IMR-90 (cell line): Measurements from ENCODE around the gene ANGPT4. TPM values are rescaled to one million over a fixed set of nuclear protein-coding genes. Genes with fewer than 3 reads are reported as not detected.

ENCODE experiments used
- ATAC-seq: fragments of 200-7000 bp; cut with Tn5 transposase; 2 replicates; pipeline ENCODE4 v1.9.1; 2020; ENCODE audit warnings: low read depth, mild to moderate bottlenecking, moderate library complexity
- BruUV-seq: library from RNA; stranded (reverse); fragments of 400-500 nt; replicated peaks from 2 replicates; lab custom pipeline; 2021; lab: Mats Ljungman, UMichigan
- CTCF ChIA-PET: fragments of 300-600 bp; formaldehyde crosslinking; extraction: SDS; loops from one replicate; lab custom pipeline; 2021; ENCODE audit warnings: antibody characterized with exemption; lab: Yijun Ruan, JAX
- POLR2A ChIA-PET: fragments of 300-600 bp; sonication (Branson Sonifier 250); formaldehyde crosslinking; loops from one replicate; lab custom pipeline; 2022; ENCODE audit warnings: antibody characterized with exemption; ENCODE audit not compliant: unreplicated experiment; lab: Charles Lee
- DNase-seq: peaks from one replicate; pipeline ENCODE4 v3.0.0; 2013
- H2AFZ ChIP-seq: replicated peaks from 2 replicates; pipeline ENCODE3; 2013; ENCODE audit warnings: low read length, mild to moderate bottlenecking; ENCODE audit not compliant: poor library complexity
- H2AK5ac ChIP-seq: 2 replicates; pipeline ENCODE4 v1.6.1; 2013; ENCODE audit warnings: low read depth, low read length, inconsistent platforms
- H2AK9ac ChIP-seq: replicated peaks from 2 replicates; pipeline ENCODE3; 2013; ENCODE audit warnings: mild to moderate bottlenecking, low read depth, low read length, moderate library complexity; ENCODE audit not compliant: poor library complexity
- H2BK120ac ChIP-seq: 2 replicates; pipeline ENCODE4 v1.6.1; 2013; ENCODE audit warnings: low read depth, low read length, inconsistent platforms
- H2BK15ac ChIP-seq: 3 replicates; pipeline ENCODE4 v1.6.1; 2013; ENCODE audit warnings: low read depth, low read length, inconsistent platforms
- H2BK20ac ChIP-seq: 2 replicates; pipeline ENCODE4 v1.6.1; 2013; ENCODE audit warnings: low read depth, mild to moderate bottlenecking, inconsistent platforms, low read length, moderate library complexity
- H2BK5ac ChIP-seq: 2 replicates; pipeline ENCODE4 v1.6.1; 2013; ENCODE audit warnings: mild to moderate bottlenecking, low read depth, low read length, inconsistent platforms; ENCODE audit not compliant: poor library complexity, severe bottlenecking
- H3K14ac ChIP-seq: replicated peaks from 2 replicates; pipeline ENCODE4 v1.6.1; 2013; ENCODE audit warnings: low read depth, low read length, inconsistent platforms
- H3K18ac ChIP-seq: 2 replicates; pipeline ENCODE4 v1.6.1; 2013; ENCODE audit warnings: low read depth, low read length, control low read depth
- H3K23ac ChIP-seq: 2 replicates; pipeline ENCODE4 v1.6.1; 2013; ENCODE audit warnings: low read depth, low read length, inconsistent platforms
- H3K27ac ChIP-seq: 2 replicates; pipeline ENCODE4 v1.5.1; 2013; ENCODE audit warnings: mild to moderate bottlenecking, control low read depth, low read length; ENCODE audit not compliant: insufficient read depth
- H3K27me3 ChIP-seq: 2 replicates; pipeline ENCODE4 v1.6.1; 2013; ENCODE audit warnings: low read length; ENCODE audit not compliant: control insufficient read depth, insufficient read depth
- H3K36me3 ChIP-seq: 2 replicates; pipeline ENCODE4 v1.6.1; 2013; ENCODE audit warnings: low read length, mixed read lengths; ENCODE audit not compliant: control insufficient read depth, insufficient read depth
- H3K4ac ChIP-seq: 2 replicates; pipeline ENCODE4 v1.6.1; 2013; ENCODE audit warnings: low read depth, low read length, inconsistent platforms
- H3K4me1 ChIP-seq: 2 replicates; pipeline ENCODE4 v1.6.1; 2013; ENCODE audit warnings: low read length, mixed read lengths; ENCODE audit not compliant: control insufficient read depth, insufficient read depth
- H3K4me2 ChIP-seq: 2 replicates; pipeline ENCODE4 v1.6.1; 2013; ENCODE audit warnings: low read depth, mild to moderate bottlenecking, control low read depth, low read length, moderate library complexity
- H3K4me3 ChIP-seq: 2 replicates; pipeline ENCODE4 v1.5.1; 2013; ENCODE audit warnings: low read depth, mild to moderate bottlenecking, control low read depth, low read length, moderate library complexity; ENCODE audit not compliant: insufficient read depth
- H3K56ac ChIP-seq: 2 replicates; pipeline ENCODE4 v1.6.1; 2013; ENCODE audit warnings: low read length, inconsistent platforms; ENCODE audit not compliant: insufficient read depth; ENCODE audit errors: extremely low read depth
- H3K79me1 ChIP-seq, 2 experiments: 2 replicates each; pipeline ENCODE4 v1.6.1; 2013; ENCODE audit warnings: low read length in 2 of 2, inconsistent platforms in 1 of 2, low read depth in 1 of 2
- H3K9ac ChIP-seq: 2 replicates; pipeline ENCODE4 v1.6.1; 2013; ENCODE audit warnings: low read depth, low read length, control low read depth
- H3K9me1 ChIP-seq: 2 replicates; pipeline ENCODE4 v1.6.1; 2013; ENCODE audit warnings: low read length, inconsistent platforms; ENCODE audit not compliant: insufficient read depth
- H3K9me3 ChIP-seq: 2 replicates; pipeline ENCODE4 v1.6.1; 2013; ENCODE audit warnings: low read length; ENCODE audit not compliant: control insufficient read depth, insufficient read depth
- H4K20me1 ChIP-seq: 2 replicates; pipeline ENCODE4 v1.6.1; 2013; ENCODE audit warnings: low read length, inconsistent platforms; ENCODE audit not compliant: insufficient read depth
- H4K5ac ChIP-seq: 2 replicates; pipeline ENCODE4 v1.6.1; 2013; ENCODE audit warnings: mild to moderate bottlenecking, low read depth, low read length, control low read depth
- H4K8ac ChIP-seq, 2 experiments: 2 replicates each; pipeline ENCODE4 v1.6.1; 2013; ENCODE audit warnings: low read depth in 2 of 2, low read length in 2 of 2, control low read depth in 1 of 2, inconsistent platforms in 1 of 2
- H4K91ac ChIP-seq: 2 replicates; pipeline ENCODE4 v1.6.1; 2013; ENCODE audit warnings: low read depth, low read length, inconsistent platforms; ENCODE audit not compliant: insufficient read depth
- BHLHE40 ChIP-seq: fragments of 150-350 bp; IDR thresholded peaks from 2 replicates; pipeline ENCODE4 v1.6.1; 2016; ENCODE audit warnings: mild to moderate bottlenecking, low read depth, low read length
- CEBPB ChIP-seq: IDR thresholded peaks from 2 replicates; pipeline ENCODE4 v1.6.1; 2012; ENCODE audit warnings: low read depth, low read length, improper control_type of control experiment
- CHD1 ChIP-seq: IDR thresholded peaks from 2 replicates; pipeline ENCODE4 v1.6.1; 2012; ENCODE audit warnings: low read depth, low read length, improper control_type of control experiment
- FOS ChIP-seq: fragments of 150-350 bp; IDR thresholded peaks from 2 replicates; pipeline ENCODE4 v1.6.1; 2016; ENCODE audit warnings: low read depth, low read length
- MAFK ChIP-seq: IDR thresholded peaks from 2 replicates; pipeline ENCODE4 v1.6.1; 2012; ENCODE audit warnings: low read depth, low read length, improper control_type of control experiment
- MAZ ChIP-seq: IDR thresholded peaks from 2 replicates; pipeline ENCODE4 v1.6.1; 2012; ENCODE audit warnings: low read depth, mild to moderate bottlenecking, low read length, improper control_type of control experiment, moderate library complexity, borderline replicate concordance
- MXI1 ChIP-seq: IDR thresholded peaks from 2 replicates; pipeline ENCODE4 v1.6.1; 2012; ENCODE audit warnings: low read depth, mild to moderate bottlenecking, low read length, moderate library complexity, borderline replicate concordance
- POLR2A ChIP-seq: IDR thresholded peaks from 2 replicates; pipeline ENCODE4 v1.6.1; 2012; ENCODE audit warnings: mild to moderate bottlenecking, low read depth, low read length
- RAD21 ChIP-seq: IDR thresholded peaks from 2 replicates; pipeline ENCODE4 v1.6.1; 2012; ENCODE audit warnings: low read length, improper control_type of control experiment
- RCOR1 ChIP-seq: IDR thresholded peaks from 2 replicates; pipeline ENCODE4 v1.6.1; 2012; ENCODE audit warnings: mild to moderate bottlenecking, low read length, improper control_type of control experiment; ENCODE audit not compliant: insufficient replicate concordance
- RFX5 ChIP-seq: IDR thresholded peaks from 2 replicates; pipeline ENCODE4 v1.8.0; 2012; ENCODE audit warnings: low read depth, mild to moderate bottlenecking, low read length, moderate library complexity
- SMC3 ChIP-seq: fragments of 150-350 bp; IDR thresholded peaks from 2 replicates; pipeline ENCODE4 v1.6.1; 2016; ENCODE audit warnings: low read depth, mild to moderate bottlenecking, antibody characterized with exemption, low read length, moderate library complexity
- WGBS, 2 experiments: methylation state at CpG; one replicate each; pipeline versions ENCODE4 v1.1.5 to v1.1.7; 2013; ENCODE audit warnings: missing lambda C conversion rate in 2 of 2; ENCODE audit not compliant: insufficient read length in 1 of 2; ENCODE audit errors: extremely low coverage in 2 of 2; 5-methylcytosine and 5-hydroxymethylcytosine counted together
- dilution Hi-C: fragments of 300-500 bp; cut with HindIII; formaldehyde crosslinking; loops from one replicate; pipeline ENCODE4 v1.14.3; 2018; ENCODE audit warnings: low sequenced_read_pairs; ENCODE audit not compliant: unreplicated experiment
- in situ Hi-C: fragments of 300-500 bp; cut with MboI; formaldehyde crosslinking; loops from 3 replicates; pipeline ENCODE4 v1.14.3; 2019; ENCODE audit warnings: low sequenced_read_pairs, inconsistent platforms, mixed read lengths
- intact Hi-C: fragments of 100-400 bp; cut with micrococcal nuclease; formaldehyde crosslinking; loops from 2 replicates; pipeline ENCODE4 v1.10.0; 2022
- polyA plus RNA-seq, 3 experiments: library from polyadenylated mRNA; depleted of rRNA; stranded (reverse); fragments of >200 nt; gene quantifications; 2 replicates each; pipeline ENCODE4 v1.2.3, GENCODE V29; 2012; ENCODE audit warnings: low replicate concordance in 1 of 3
- total RNA-seq: library from RNA; depleted of rRNA; stranded (reverse); fragments of >200 nt; gene quantifications from 2 replicates; pipeline ENCODE4 v1.2.3, GENCODE V29; 2012
- TF ChIP-seq, protein P1 (sequence below): fragments of 150-350 bp; IDR thresholded peaks from 2 replicates; pipeline ENCODE4 v1.6.1; 2016; ENCODE audit warnings: low read depth, mild to moderate bottlenecking, low read length, moderate library complexity, borderline replicate concordance
- TF ChIP-seq, protein P2 (sequence below): fragments of 150-350 bp; IDR thresholded peaks from 2 replicates; pipeline ENCODE4 v1.6.1; 2017; ENCODE audit warnings: mild to moderate bottlenecking, antibody characterized with exemption, low read length, low read depth

ANGPT4 gene
- total and polyA plus RNA-seq, 2 of the 4 experiments (the other 2 are of a cell fraction): not detected

DNA sequence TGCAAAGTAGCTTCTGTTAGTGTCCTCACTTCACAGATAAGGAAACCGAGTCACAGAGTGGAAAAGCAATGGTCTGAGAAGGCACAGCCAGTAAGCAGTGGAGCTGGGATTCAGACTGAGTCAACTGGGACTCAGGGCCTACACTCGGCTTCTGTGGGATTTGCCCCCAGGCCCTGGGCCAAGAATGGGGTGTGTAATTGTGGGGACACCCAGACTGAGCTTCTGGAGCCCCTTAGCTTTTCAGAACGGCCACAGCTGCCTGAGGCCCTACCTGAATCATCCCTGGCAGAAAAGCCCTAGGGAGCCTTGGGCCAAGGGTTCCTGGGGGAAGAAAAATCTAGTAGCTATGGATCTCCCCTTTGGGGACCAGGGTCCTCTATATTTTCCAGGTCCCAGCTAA, 6.5 kb downstream of the ANGPT4 start:
- intact Hi-C loops (loop anchor here (1.0 kb wide), 2 partner anchors 24 to 76 kb away; partner anchors contain the start of gene FAM110A), dilution Hi-C loops (no loop called here), in situ Hi-C loops (no loop called here)
- Histone ChIP-seq H4K5ac (no peak overlapping the region), H2BK20ac (no peak overlapping the region), H2BK15ac (no peak overlapping the region), H4K20me1 (no peaks in the 10 kb centered on the region), H3K14ac (no peak overlapping the region), H2AK9ac (no peak overlapping the region), H3K9ac (no peak overlapping the region), H2AFZ (no peak overlapping the region), H4K91ac (no peak overlapping the region), H2AK5ac (no peak overlapping the region), H3K23ac (no peak overlapping the region), H2BK120ac (no peak overlapping the region), H3K4me2 (no peak overlapping the region), H3K9me3 (no peaks in the 10 kb centered on the region), H3K56ac (no peak overlapping the region), H3K18ac (no peak overlapping the region; the same call in 1 of the 2 replicates), H3K79me1 (no peaks in the 10 kb centered on the region), H2BK5ac (no peak overlapping the region), H3K27me3 (no peaks in the 10 kb centered on the region; the same call in 1 of the 2 replicates), H3K36me3 (no peaks in the 10 kb centered on the region), H3K4me1 (peaks cover 13% of the 10 kb centered on the region; the same call in 1 of the 2 replicates), H3K27ac (peak overlapping the region; percentile 90; the same call in 1 of the 2 replicates), H3K4ac (no peak overlapping the region), H3K4me3 (no peak overlapping the region), H4K8ac (0 out of 4 replicates have a peak overlapping the region, but pooled peaks of 1 of the 2 experiments have one; percentile 55), H3K9me1 (no peaks in the 10 kb centered on the region; the same call in 1 of the 2 replicates)
- no peak for TF ChIP-seq RAD21
- TF ChIP-seq RFX5: no peak
- TF ChIP-seq BHLHE40: no peak
- TF ChIP-seq MAFK: no peak
- TF ChIP-seq MXI1: no peak
- TF ChIP-seq CEBPB: no peak
- TF ChIP-seq FOS: no peak
- no peak for TF ChIP-seq MAZ
- TF ChIP-seq, protein P1, sequence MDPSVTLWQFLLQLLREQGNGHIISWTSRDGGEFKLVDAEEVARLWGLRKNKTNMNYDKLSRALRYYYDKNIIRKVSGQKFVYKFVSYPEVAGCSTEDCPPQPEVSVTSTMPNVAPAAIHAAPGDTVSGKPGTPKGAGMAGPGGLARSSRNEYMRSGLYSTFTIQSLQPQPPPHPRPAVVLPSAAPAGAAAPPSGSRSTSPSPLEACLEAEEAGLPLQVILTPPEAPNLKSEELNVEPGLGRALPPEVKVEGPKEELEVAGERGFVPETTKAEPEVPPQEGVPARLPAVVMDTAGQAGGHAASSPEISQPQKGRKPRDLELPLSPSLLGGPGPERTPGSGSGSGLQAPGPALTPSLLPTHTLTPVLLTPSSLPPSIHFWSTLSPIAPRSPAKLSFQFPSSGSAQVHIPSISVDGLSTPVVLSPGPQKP: no peak
- no peak for TF ChIP-seq RCOR1
- TF ChIP-seq CHD1: no peak
- TF ChIP-seq POLR2A: no peak
- TF ChIP-seq, protein P2, sequence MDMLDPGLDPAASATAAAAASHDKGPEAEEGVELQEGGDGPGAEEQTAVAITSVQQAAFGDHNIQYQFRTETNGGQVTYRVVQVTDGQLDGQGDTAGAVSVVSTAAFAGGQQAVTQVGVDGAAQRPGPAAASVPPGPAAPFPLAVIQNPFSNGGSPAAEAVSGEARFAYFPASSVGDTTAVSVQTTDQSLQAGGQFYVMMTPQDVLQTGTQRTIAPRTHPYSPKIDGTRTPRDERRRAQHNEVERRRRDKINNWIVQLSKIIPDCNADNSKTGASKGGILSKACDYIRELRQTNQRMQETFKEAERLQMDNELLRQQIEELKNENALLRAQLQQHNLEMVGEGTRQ: no peak
- no peak for TF ChIP-seq SMC3
- ATAC-seq (no peak), DNase-seq (no peak)
- BruUV-seq: no TSS peak
- CTCF ChIA-PET: no interaction called here
- no CpG with 5 or more reads among the region's 3 CpGs for WGBS, 2 experiments
- POLR2A ChIA-PET: no interaction called here
